ENCODE data around the gene ACSS3.

- TF ChIP-seq CTCF (IDR thresholded peaks at IDR 0.05) (no peak), TEAD4 (IDR thresholded peaks at IDR 0.05; ENCODE audit: borderline replicate concordance, insufficient read depth) (no peak), SIN3A (IDR thresholded peaks at IDR 0.05; ENCODE audit: borderline replicate concordance, low read depth, low read length) (no peak)
Observed at GRCh38 chr12:81095501-81096232, 17.8 kb downstream of the ACSS3 start.
